ENCODE results near the gene LSM2. TPM values are rescaled to one million over a fixed set of nuclear protein-coding genes. Genes with fewer than 3 reads are reported as not detected.

LSM2 gene
- total RNA-seq, result 28.3 and 32.4 TPM in 2 replicates

DNA sequence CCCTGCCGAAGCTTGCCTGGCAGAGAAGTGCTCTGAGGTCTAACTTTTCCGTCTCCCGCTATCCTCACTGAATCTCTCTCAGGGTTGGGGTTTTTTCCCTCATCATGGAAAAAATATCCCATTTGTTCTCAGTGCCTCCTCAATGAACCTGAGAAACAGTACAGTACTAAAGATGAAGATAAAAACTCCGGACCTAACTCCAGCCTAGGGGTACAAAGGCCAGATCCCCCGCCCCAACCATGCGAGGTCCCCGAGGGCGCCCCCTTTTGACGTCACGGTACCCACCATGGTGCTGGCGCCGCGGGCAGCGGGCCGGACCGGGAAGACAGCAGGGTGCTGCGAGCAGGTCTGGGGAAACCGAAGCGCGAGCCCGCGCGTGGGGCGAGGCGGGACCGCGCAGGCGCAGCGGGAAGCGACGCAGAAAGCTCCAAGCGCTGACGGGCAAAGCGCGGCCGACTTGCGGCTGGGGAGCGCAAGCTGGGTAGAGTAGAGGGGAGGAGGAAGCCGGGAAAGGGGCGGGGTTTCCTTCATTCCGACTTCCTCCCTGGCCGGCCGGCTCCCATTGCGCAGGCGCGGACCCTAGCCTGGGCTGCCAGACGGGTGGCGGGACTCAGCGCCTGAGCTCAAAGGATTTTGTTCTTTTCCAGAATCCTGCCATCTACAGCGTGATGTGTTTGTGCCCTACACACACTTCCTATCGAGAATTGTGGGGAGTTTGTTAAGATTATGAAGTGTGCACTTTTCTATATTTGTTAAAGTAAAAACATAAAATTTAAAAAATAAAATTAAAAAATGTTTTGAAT is at the start of gene LSM2:
Gene LSM2 (minus strand): TSS at position 497 of the 803 bp plus-strand sequence. CDS start 209 bp downstream, at position 288.

DNA sequence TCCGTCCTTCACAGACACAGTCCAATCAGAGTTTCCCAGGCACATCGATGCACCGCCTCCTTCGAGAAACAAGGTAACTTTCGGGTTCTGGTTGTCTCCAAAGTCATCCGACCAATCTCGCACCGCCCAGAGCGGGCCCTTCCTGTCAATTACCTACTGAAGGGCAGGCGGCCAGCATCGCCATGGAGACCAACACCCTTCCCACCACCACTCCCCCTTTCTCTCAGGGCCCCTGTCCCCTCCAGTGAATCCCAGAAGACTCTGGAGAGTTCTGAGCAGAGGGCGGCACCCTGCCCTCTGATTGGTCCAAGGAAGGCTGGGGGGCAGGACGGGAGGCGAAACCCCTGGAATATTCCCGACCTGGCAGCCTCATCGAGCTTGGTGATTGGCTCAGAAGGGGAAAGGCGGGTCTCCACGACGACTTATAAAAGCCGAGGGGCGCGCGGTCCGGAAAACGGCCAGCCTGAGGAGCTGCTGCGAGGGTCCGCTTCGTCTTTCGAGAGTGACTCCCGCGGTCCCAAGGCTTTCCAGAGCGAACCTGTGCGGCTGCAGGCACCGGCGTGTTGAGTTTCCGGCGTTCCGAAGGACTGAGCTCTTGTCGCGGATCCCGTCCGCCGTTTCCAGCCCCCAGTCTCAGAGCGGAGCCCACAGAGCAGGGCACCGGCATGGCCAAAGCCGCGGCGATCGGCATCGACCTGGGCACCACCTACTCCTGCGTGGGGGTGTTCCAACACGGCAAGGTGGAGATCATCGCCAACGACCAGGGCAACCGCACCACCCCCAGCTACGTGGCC is 20.7 kb upstream of the LSM2 start, which contains the start of gene HSPA1B:
Gene HSPA1B (plus strand): TSS at position 453 of the 794 bp plus-strand sequence. CDS start 213 bp downstream, at position 666.

GRCh38 chr6:31815025-31815838 is 8.5 kb upstream of the LSM2 start, which contains the start of the genes HSPA1A and HSPA1L:
Gene HSPA1A, plus strand, starts transcription at chr6:31815543. Its CDS starts 214 bp downstream, at chr6:31815757.
Gene HSPA1L, minus strand, starts transcription at chr6:31815283. Its CDS starts 3,311 bp downstream, at chr6:31811972.

DNA sequence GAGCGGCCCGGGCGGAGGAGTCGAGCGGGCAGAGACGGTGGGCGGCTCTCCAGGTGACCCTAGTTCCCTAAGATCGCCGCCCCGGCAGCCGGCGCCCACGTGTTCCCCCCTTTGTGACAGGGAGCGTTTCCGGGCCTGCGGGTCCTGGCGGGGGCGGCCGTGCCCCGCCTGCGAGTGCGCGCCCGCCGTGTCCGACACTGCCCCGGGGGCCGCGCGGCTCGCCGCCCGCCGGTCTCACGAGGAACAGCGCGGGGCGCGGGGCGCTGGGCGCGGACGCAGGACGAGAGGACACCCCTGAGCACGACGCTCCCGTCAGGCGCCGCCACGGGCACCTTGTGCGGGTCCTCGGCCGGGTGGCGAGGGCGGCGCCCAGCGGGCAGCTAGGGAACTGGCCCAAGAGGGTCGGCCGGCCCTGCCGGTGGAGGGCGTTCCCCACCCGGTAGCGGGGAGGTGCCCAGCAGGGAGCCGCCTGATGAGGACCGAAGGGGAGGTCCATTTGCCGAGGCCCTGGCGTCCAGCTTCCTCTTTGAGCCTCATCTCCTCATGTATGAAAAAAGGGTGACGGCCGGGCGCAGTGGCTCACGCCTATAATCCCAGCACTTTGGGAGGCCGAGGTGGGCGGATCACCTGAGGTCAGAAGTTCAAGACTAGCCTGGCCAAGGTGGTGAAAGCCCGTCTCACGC is 11.0 kb downstream of the LSM2 start, which contains the start of gene VARS1:
Gene VARS1 (minus strand): TSS at position 137 of the 683 bp plus-strand sequence. CDS start 535 bp downstream, outside the sequence.

DNA sequence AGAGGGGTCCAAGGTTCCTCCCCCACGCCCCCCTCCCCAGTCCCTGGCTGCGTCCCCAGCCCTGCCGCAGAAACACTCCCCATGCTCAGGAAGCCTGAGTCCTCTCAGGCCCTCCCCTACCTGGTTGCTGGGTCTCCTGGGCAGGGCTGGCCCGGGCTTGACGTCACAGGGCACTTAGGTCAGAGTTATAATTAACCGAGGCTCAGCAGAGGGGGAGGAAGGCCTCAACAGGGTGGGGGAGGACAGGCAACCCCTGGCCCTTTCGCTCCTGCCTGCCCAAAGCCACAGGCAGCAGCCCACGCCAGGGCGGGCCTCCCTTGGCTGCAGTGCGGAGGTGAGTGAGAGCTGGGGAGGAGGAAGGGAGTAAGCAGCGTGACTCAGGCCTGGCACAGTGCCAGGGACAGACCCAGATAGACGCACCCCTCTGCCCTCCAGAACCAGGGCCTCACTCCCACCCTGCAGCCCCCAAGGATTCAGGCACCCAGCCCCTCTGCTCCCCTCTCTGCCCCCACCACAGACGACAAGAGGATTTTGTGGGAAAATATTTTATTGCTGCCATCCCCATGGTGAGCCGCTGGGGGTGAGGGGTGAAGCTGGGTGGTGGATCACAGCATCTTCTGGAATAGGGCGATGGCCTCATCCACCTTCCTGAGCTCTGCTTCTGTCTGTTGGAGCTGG is 29.6 kb downstream of the LSM2 start, which contains the start of gene VWA7:
Gene VWA7 (minus strand): TSS at position 340 of the 678 bp plus-strand sequence. CDS start 549 bp downstream, outside the sequence.

GRCh38 chr6:31762356-31762755 is 44.4 kb downstream of the LSM2 start, which contains the start of gene SAPCD1:
Gene SAPCD1, plus strand, starts transcription at chr6:31762656. Its CDS starts 399 bp downstream, at chr6:31763055.

Small RNAs within 50 kb of the gene (small RNA-seq; reads per million reads assigned to genes)
- gene MSH5-SAPCD1 (not detected), gene RF00019 (not detected), gene RNU6-850P (not detected), gene SAPCD1 (not detected), gene SNORD48 (27.8 reads per million, percentile 96 among the genes with 10 or more reads in this experiment), gene SNORD52 (not detected)

Other genes starting within 250 kb of the LSM2 start
- not detected in 2 replicates for gene LTA, start 234.7 kb downstream of the LSM2 start, total RNA-seq
- not detected in 2 replicates for gene TNF, start 231.4 kb downstream of the LSM2 start, total RNA-seq
- not detected in 2 replicates for gene LTB, start 224.5 kb downstream of the LSM2 start, total RNA-seq
- not detected in 2 replicates for gene LST1, start 220.7 kb downstream of the LSM2 start, total RNA-seq
- gene NCR3, start 214.0 kb downstream of the LSM2 start, total RNA-seq, result not detected in 2 replicates
- gene AIF1, start 191.7 kb downstream of the LSM2 start, total RNA-seq, result not detected in 2 replicates
- 49.4 and 57.4 TPM in 2 replicates for gene PRRC2A, start 186.3 kb downstream of the LSM2 start, total RNA-seq
- gene BAG6, start 154.3 kb downstream of the LSM2 start, total RNA-seq, result 127 and 138 TPM in 2 replicates
- gene APOM, start 151.1 kb downstream of the LSM2 start, total RNA-seq, result 2.0 and 2.2 TPM in 2 replicates
- 15.2 and 19.5 TPM in 2 replicates for gene C6orf47, start 146.2 kb downstream of the LSM2 start, total RNA-seq
- 17.0 and 17.1 TPM in 2 replicates for gene GPANK1, start 142.0 kb downstream of the LSM2 start, total RNA-seq
- 118 and 149 TPM in 2 replicates for gene CSNK2B, start 140.9 kb downstream of the LSM2 start, total RNA-seq
- gene LY6G5B, start 137.0 kb downstream of the LSM2 start, total RNA-seq, result 4.2 and 4.8 TPM in 2 replicates
- gene LY6G5C, start 125.9 kb downstream of the LSM2 start, total RNA-seq, result 0.26 and 0.65 TPM in 2 replicates
- gene ABHD16A, start 103.6 kb downstream of the LSM2 start, total RNA-seq, result 29.9 and 35.3 TPM in 2 replicates
- not detected in 2 replicates for gene LY6G6F, start 100.1 kb downstream of the LSM2 start, total RNA-seq
- not detected in 2 replicates for gene LY6G6D, start 91.6 kb downstream of the LSM2 start, total RNA-seq
- gene LY6G6C, start 85.2 kb downstream of the LSM2 start, total RNA-seq, result not detected in 2 replicates
- gene MPIG6B, start 83.6 kb downstream of the LSM2 start, total RNA-seq, result not detected in 2 replicates
- gene DDAH2, start 77.7 kb downstream of the LSM2 start, total RNA-seq, result 76.2 and 84.3 TPM in 2 replicates
- 597 and 600 TPM in 2 replicates for gene CLIC1, start 70.4 kb downstream of the LSM2 start, total RNA-seq
- 10.7 and 12.3 TPM in 2 replicates for gene MSH5, start 67.0 kb downstream of the LSM2 start, total RNA-seq
- gene SAPCD1, start 44.3 kb downstream of the LSM2 start, total RNA-seq, result 0.54 and 1.4 TPM in 2 replicates
- gene VWA7, start 29.6 kb downstream of the LSM2 start, total RNA-seq, result 1.0 and 1.9 TPM in 2 replicates
- 38.3 and 45.2 TPM in 2 replicates for gene VARS1, start 11.2 kb downstream of the LSM2 start, total RNA-seq
- gene HSPA1L, start 8.3 kb upstream of the LSM2 start, total RNA-seq, result 1.0 and 1.4 TPM in 2 replicates
- 91.1 and 137 TPM in 2 replicates for gene HSPA1A, start 8.6 kb upstream of the LSM2 start, total RNA-seq
- 123 and 152 TPM in 2 replicates for gene HSPA1B, start 20.8 kb upstream of the LSM2 start, total RNA-seq
- gene NEU1, start 55.9 kb upstream of the LSM2 start, total RNA-seq, result 48.6 and 57.6 TPM in 2 replicates
- gene SLC44A4, start 72.0 kb upstream of the LSM2 start, total RNA-seq, result 0.22 TPM in 1 of 2 replicates, not detected in the other
- gene EHMT2, start 90.7 kb upstream of the LSM2 start, total RNA-seq, result 41.4 and 51.4 TPM in 2 replicates
- gene ZBTB12, start 95.1 kb upstream of the LSM2 start, total RNA-seq, result 1.3 and 1.9 TPM in 2 replicates
- 19.1 and 22.0 TPM in 2 replicates for gene C2, start 120.8 kb upstream of the LSM2 start, total RNA-seq
- gene CFB, start 139.1 kb upstream of the LSM2 start, total RNA-seq, result 26.9 and 34.6 TPM in 2 replicates
- 97.0 and 105 TPM in 2 replicates for gene NELFE, start 152.0 kb upstream of the LSM2 start, total RNA-seq
- 35.3 and 40.4 TPM in 2 replicates for gene SKIC2, start 152.2 kb upstream of the LSM2 start, total RNA-seq
- 11.6 and 13.0 TPM in 2 replicates for gene DXO, start 165.2 kb upstream of the LSM2 start, total RNA-seq
- 4.0 and 8.2 TPM in 2 replicates for gene C4A, start 175.1 kb upstream of the LSM2 start, total RNA-seq
- 2.4 and 3.4 TPM in 2 replicates for gene C4B, start 207.8 kb upstream of the LSM2 start, total RNA-seq
- gene CYP21A2, start 231.4 kb upstream of the LSM2 start, total RNA-seq, result 0.13 TPM in 1 of 2 replicates, not detected in the other

All from articular chondrocyte of knee joint (primary cell).